GM11168 (cell line): ENCODE results near the gene MRPL36.
"Not testable (repeated sequence)": the region's sequence is repeated elsewhere in the genome, so short reads cannot be mapped to it uniquely, and the experiment has no call there.

Source experiments
- in situ Hi-C: fragments of 300-500 bp; cut with MboI; formaldehyde crosslinking; loops from one replicate; pipeline ENCODE4 v1.12.0; 2022; ENCODE audit warnings: low sequenced_read_pairs; ENCODE audit not compliant: unreplicated experiment

The MRPL36 gene

GRCh38 chr5:1800472-1801221 is 1.0 kb upstream of the MRPL36 start:
- in situ Hi-C loops, result no loop called here

GRCh38 chr5:1799110-1799601 is 481 bp downstream of the MRPL36 start:
- in situ Hi-C loops, result no loop called here

GRCh38 chr5:1798589-1798988 is 1.0 kb downstream of the MRPL36 start:
- in situ Hi-C loops, result not testable (repeated sequence)

GRCh38 chr5:1797855-1798254 is 1.8 kb downstream of the MRPL36 start:
- in situ Hi-C loops, result no loop called here

- in situ Hi-C loops, result no loop called here
Observed at GRCh38 chr5:1797103-1797800, 2.4 kb downstream of the MRPL36 start.

GRCh38 chr5:1796371-1797102 is 3.1 kb downstream of the MRPL36 start:
- in situ Hi-C loops, result no loop called here

GRCh38 chr5:1795931-1796330 is 3.7 kb downstream of the MRPL36 start:
- in situ Hi-C loops, result no loop called here

GRCh38 chr5:1795506-1795905 is 4.1 kb downstream of the MRPL36 start:
- in situ Hi-C loops, result no loop called here

- in situ Hi-C loops, result no loop called here
Observed at GRCh38 chr5:1794901-1795290, 4.7 kb downstream of the MRPL36 start.

GRCh38 chr5:1793966-1794900 is 5.4 kb downstream of the MRPL36 start:
- in situ Hi-C loops, result no loop called here

- in situ Hi-C loops, result no loop called here
Observed at GRCh38 chr5:1793301-1793740, 6.3 kb downstream of the MRPL36 start.

- in situ Hi-C loops, result no loop called here
Observed at GRCh38 chr5:1792842-1793266, 6.8 kb downstream of the MRPL36 start.

- in situ Hi-C loops, result no loop called here
Observed at GRCh38 chr5:1791176-1791575, 8.5 kb downstream of the MRPL36 start.

GRCh38 chr5:1789834-1790471 is 9.7 kb downstream of the MRPL36 start:
- in situ Hi-C loops, result no loop called here

- in situ Hi-C loops, result not testable (repeated sequence)
Observed at GRCh38 chr5:1789438-1789833, 10.2 kb downstream of the MRPL36 start.

- in situ Hi-C loops, result no loop called here
Observed at GRCh38 chr5:1788828-1789227, 10.8 kb downstream of the MRPL36 start.

GRCh38 chr5:1788200-1788599 is 11.4 kb downstream of the MRPL36 start:
- in situ Hi-C loops, result no loop called here

GRCh38 chr5:1787472-1788047 is 12.1 kb downstream of the MRPL36 start:
- in situ Hi-C loops, result no loop called here
